HepG2 (cell line): Measurements from ENCODE around the gene KIAA1328. TPM values are rescaled to one million over a fixed set of nuclear protein-coding genes. Genes with fewer than 3 reads are reported as not detected.
A peak's percentile ranks its signal among the peaks of the same experiment; 100 is the strongest.

Source experiments
- CCAR2 ChIP-seq: fragments of 200-400 bp; formaldehyde crosslinking; optimal IDR thresholded peaks from 2 replicates; pipeline ENCODE3; 2018; ENCODE audit warnings: low read depth, mild to moderate bottlenecking, low read length, moderate library complexity
- CHD2 ChIP-seq: IDR thresholded peaks from 2 replicates; pipeline ENCODE4 v1.6.1; 2011; ENCODE audit warnings: low read depth, low read length, improper control_type of control experiment
- FOSL1 ChIP-seq: sonication (generic); formaldehyde crosslinking; IDR thresholded peaks from 2 replicates; pipeline ENCODE4 v1.9.0; 2021; ENCODE audit warnings: missing genetic modification reagents, borderline replicate concordance
- GPN1 ChIP-seq: sonication (generic); formaldehyde crosslinking; IDR thresholded peaks from 2 replicates; pipeline ENCODE4 v1.5.1; 2020; ENCODE audit warnings: missing genetic modification reagents, borderline replicate concordance
- HDAC1 ChIP-seq: sonication (generic); formaldehyde crosslinking; IDR thresholded peaks from 2 replicates; pipeline ENCODE4 v1.5.1; 2020; ENCODE audit warnings: mild to moderate bottlenecking, missing genetic modification reagents
- HDAC6 ChIP-seq: fragments of 200-600 bp; sonication (generic); IDR thresholded peaks from 2 replicates; pipeline ENCODE4 v1.7.0; 2017; ENCODE audit warnings: mild to moderate bottlenecking, antibody characterized with exemption, low read length, low read depth
- HHEX ChIP-seq: IDR thresholded peaks from 2 replicates; pipeline ENCODE4 v1.6.1; 2016; ENCODE audit warnings: control low read depth
- HNF4G ChIP-seq, 2 experiments: sonication (generic) in 1 of 2; formaldehyde crosslinking in 1 of 2; IDR thresholded peaks; 2 replicates each; pipeline versions ENCODE4 v1.4.0 to v1.6.1; 2011 to 2020; ENCODE audit warnings: borderline replicate concordance in 2 of 2, low read depth in 2 of 2, mild to moderate bottlenecking in 2 of 2, low read length in 1 of 2, missing genetic modification reagents in 1 of 2, moderate library complexity in 1 of 2
- MIXL1 ChIP-seq: IDR thresholded peaks from 2 replicates; pipeline ENCODE4 v1.6.1; 2016
- MXI1 ChIP-seq: IDR thresholded peaks from 3 replicates; pipeline ENCODE4 v1.6.1; 2012; ENCODE audit warnings: low read depth, low read length, inconsistent platforms, borderline replicate concordance
- PITX1 ChIP-seq: sonication (generic); formaldehyde crosslinking; IDR thresholded peaks from 2 replicates; pipeline ENCODE4 v1.5.1; 2020; ENCODE audit warnings: mild to moderate bottlenecking, missing genetic modification reagents
- PLRG1 ChIP-seq: fragments of 450-650 bp; conservative IDR thresholded peaks from 2 replicates; pipeline ENCODE4 v1.6.1; 2016
- RBM39 ChIP-seq: fragments of 200-400 bp; formaldehyde crosslinking; IDR thresholded peaks from one replicate; pipeline ENCODE4 v1.6.1; 2018; ENCODE audit warnings: antibody characterized with exemption, mild to moderate bottlenecking, low read depth, low read length; ENCODE audit not compliant: poor library complexity, severe bottlenecking
- SETDB1 ChIP-seq: sonication (generic); formaldehyde crosslinking; IDR thresholded peaks from 2 replicates; pipeline ENCODE4 v1.5.1; 2020; ENCODE audit warnings: missing genetic modification reagents, mild to moderate bottlenecking, borderline replicate concordance
- SRSF9 ChIP-seq: fragments of 200-400 bp; formaldehyde crosslinking; IDR thresholded peaks from 2 replicates; pipeline ENCODE4 v1.6.1; 2018; ENCODE audit warnings: borderline replicate concordance, mild to moderate bottlenecking, low read depth, low read length; ENCODE audit not compliant: insufficient read depth, poor library complexity, severe bottlenecking
- ZFP36 ChIP-seq: fragments of 150-350 bp; IDR thresholded peaks from 2 replicates; pipeline ENCODE4 v1.6.1; 2018; ENCODE audit warnings: borderline replicate concordance, low read length, low read depth; ENCODE audit not compliant: partially characterized antibody
- ZNF3 ChIP-seq: IDR thresholded peaks from 2 replicates; pipeline ENCODE4 v1.7.0; 2017; ENCODE audit warnings: inconsistent platforms
- ZNF431 ChIP-seq: sonication (generic); formaldehyde crosslinking; IDR thresholded peaks from 2 replicates; pipeline ENCODE4 v1.9.0; 2022; ENCODE audit warnings: missing genetic modification reagents, low read depth, mild to moderate bottlenecking, borderline replicate concordance
- ZNF530 ChIP-seq: sonication (generic); formaldehyde crosslinking; IDR thresholded peaks from 2 replicates; pipeline ENCODE4 v1.5.0; 2020; ENCODE audit warnings: low read depth, mild to moderate bottlenecking, missing genetic modification reagents
- polyA plus RNA-seq, 8 experiments: library from polyadenylated mRNA; depleted of rRNA in 3 of 8; stranded (reverse) in 7 of 8; unstranded in 1 of 8; fragments of >200 nt; fragmentation: Illumina TruSeq in 4 of 8; extraction: Trizol in 4 of 8; gene quantifications; 2 replicates each; pipeline versions ENCODE4 v1.2.1 to v1.2.3, GENCODE V29; 2011 to 2016; ENCODE audit warnings: low read depth in 4 of 8, missing spikeins in 1 of 8, mixed read lengths in 1 of 8; ENCODE audit not compliant: insufficient read depth in 1 of 8
- total RNA-seq, 5 experiments: library from RNA; depleted of rRNA; stranded (reverse); fragments of >200 nt; fragmentation: Illumina TruSeq; extraction: Trizol; gene quantifications; 2 replicates each; pipeline ENCODE4 v1.2.3, GENCODE V29; 2016; ENCODE audit warnings: low read depth in 1 of 5
- TF ChIP-seq, protein P1 (sequence below): sonication (generic); formaldehyde crosslinking; IDR thresholded peaks from 2 replicates; pipeline ENCODE4 v1.5.1; 2020; ENCODE audit warnings: missing genetic modification reagents, mild to moderate bottlenecking, borderline replicate concordance
- TF ChIP-seq, protein P2 (sequence below): sonication (generic); formaldehyde crosslinking; IDR thresholded peaks from 2 replicates; pipeline ENCODE4 v1.5.0; 2020; ENCODE audit warnings: missing genetic modification reagents, mild to moderate bottlenecking, borderline replicate concordance
- TF ChIP-seq, protein P3 (sequence below): sonication (generic); formaldehyde crosslinking; IDR thresholded peaks from 2 replicates; pipeline ENCODE4 v1.5.1; 2020; ENCODE audit warnings: missing genetic modification reagents, mild to moderate bottlenecking, borderline replicate concordance
- TF ChIP-seq, protein P4 (sequence below): sonication (generic); formaldehyde crosslinking; IDR thresholded peaks from 2 replicates; pipeline ENCODE4 v1.8.1; 2023; ENCODE audit warnings: mild to moderate bottlenecking, missing genetic modification reagents

The KIAA1328 gene
- total and polyA plus RNA-seq, 2 of the 13 experiments (the other 11 are each of a cell fraction or from before 2014, with no cell fraction given): 4.1 to 6.0 TPM

DNA sequence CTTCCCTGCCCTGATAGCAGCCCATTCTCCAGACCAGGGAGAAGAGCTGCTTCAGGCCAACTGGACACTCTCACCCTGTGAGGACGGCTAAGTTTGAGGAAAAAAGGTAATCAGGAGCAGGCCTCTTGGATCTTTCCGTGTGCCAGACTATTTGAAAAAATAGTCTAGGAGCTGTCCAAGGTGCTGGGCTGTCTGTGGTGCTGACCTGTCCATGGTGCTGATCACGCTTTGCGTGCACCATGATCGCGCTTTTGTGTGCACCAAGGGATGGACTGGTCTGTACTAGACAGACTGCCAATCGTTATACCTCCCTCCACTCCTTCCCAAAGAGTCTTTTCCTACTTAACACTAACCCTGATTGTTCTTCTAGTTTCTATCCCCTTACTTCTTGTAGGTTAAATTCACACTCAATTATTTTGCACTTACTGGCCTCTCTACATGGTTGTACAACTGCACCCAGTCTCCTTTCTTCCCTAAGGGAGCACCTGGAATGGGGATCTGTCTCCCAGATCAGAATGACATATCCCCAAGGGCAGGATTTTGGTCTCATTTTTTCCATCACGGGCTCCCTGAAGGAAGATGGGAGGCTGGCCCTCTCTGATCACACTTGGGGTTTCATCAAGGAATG is 441.2 kb downstream of the KIAA1328 start (continued):
- TF ChIP-seq HDAC1: peak; percentile 74
- no peak for TF ChIP-seq RBM39
- peak; percentile 97 for TF ChIP-seq ZNF3
- TF ChIP-seq ZNF431 (CRISPR knock-in tag): peak; percentile 100
- TF ChIP-seq MXI1: peak; percentile 82; the same call in 2 of the 3 replicates
- TF ChIP-seq HDAC6: no peak
- TF ChIP-seq CHD2: no peak
- TF ChIP-seq CCAR2: no peak
- no peak for TF ChIP-seq HNF4G (IDR thresholded peaks at IDR 0.05; ENCODE audit: borderline replicate concordance, low read depth, low read length)
- peak; percentile 94 for TF ChIP-seq HNF4G (CRISPR knock-in tag; IDR thresholded peaks at IDR 0.05; ENCODE audit: borderline replicate concordance, low read depth)
- TF ChIP-seq PITX1 (CRISPR knock-in tag): peak; percentile 97
- TF ChIP-seq PLRG1: no peak
- TF ChIP-seq MIXL1 (CRISPR knock-in tag): peak; percentile 100
- TF ChIP-seq SETDB1: no peak
- TF ChIP-seq GPN1: peak; percentile 99
- no peak for TF ChIP-seq SRSF9
- TF ChIP-seq, protein P1, sequence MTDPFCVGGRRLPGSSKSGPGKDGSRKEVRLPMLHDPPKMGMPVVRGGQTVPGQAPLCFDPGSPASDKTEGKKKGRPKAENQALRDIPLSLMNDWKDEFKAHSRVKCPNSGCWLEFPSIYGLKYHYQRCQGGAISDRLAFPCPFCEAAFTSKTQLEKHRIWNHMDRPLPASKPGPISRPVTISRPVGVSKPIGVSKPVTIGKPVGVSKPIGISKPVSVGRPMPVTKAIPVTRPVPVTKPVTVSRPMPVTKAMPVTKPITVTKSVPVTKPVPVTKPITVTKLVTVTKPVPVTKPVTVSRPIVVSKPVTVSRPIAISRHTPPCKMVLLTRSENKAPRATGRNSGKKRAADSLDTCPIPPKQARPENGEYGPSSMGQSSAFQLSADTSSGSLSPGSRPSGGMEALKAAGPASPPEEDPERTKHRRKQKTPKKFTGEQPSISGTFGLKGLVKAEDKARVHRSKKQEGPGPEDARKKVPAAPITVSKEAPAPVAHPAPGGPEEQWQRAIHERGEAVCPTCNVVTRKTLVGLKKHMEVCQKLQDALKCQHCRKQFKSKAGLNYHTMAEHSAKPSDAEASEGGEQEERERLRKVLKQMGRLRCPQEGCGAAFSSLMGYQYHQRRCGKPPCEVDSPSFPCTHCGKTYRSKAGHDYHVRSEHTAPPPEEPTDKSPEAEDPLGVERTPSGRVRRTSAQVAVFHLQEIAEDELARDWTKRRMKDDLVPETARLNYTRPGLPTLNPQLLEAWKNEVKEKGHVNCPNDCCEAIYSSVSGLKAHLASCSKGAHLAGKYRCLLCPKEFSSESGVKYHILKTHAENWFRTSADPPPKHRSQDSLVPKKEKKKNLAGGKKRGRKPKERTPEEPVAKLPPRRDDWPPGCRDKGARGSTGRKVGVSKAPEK (CRISPR knock-in tag): peak; percentile 94; the same call in 1 of the 2 replicates
- peak; percentile 95 for TF ChIP-seq FOSL1 (CRISPR knock-in tag)
- no peak for TF ChIP-seq ZFP36
- TF ChIP-seq, protein P2, sequence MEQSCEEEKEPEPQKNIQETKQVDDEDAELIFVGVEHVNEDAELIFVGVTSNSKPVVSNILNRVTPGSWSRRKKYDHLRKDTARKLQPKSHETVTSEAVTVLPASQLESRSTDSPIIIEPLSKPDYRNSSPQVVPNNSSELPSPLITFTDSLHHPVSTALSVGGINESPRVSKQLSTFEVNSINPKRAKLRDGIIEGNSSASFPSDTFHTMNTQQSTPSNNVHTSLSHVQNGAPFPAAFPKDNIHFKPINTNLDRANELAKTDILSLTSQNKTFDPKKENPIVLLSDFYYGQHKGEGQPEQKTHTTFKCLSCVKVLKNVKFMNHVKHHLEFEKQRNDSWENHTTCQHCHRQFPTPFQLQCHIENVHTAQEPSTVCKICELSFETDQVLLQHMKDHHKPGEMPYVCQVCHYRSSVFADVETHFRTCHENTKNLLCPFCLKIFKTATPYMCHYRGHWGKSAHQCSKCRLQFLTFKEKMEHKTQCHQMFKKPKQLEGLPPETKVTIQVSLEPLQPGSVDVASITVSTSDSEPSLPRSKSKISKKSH (CRISPR knock-in tag): peak; percentile 99
- TF ChIP-seq HHEX: peak; percentile 88
- TF ChIP-seq, protein P3, sequence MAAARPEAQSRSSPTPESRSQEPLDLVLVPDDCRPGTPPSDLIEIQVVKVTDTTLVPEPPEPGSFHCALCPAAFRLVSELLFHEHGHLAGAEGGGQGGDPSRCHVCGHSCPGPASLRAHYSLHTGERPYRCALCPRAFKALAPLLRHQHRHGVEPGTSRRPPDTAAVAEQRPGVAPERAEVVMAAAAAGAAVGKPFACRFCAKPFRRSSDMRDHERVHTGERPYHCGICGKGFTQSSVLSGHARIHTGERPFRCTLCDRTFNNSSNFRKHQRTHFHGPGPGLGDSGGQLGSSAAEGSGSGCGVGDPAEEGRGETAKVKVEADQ: peak; percentile 100
- TF ChIP-seq, protein P4, sequence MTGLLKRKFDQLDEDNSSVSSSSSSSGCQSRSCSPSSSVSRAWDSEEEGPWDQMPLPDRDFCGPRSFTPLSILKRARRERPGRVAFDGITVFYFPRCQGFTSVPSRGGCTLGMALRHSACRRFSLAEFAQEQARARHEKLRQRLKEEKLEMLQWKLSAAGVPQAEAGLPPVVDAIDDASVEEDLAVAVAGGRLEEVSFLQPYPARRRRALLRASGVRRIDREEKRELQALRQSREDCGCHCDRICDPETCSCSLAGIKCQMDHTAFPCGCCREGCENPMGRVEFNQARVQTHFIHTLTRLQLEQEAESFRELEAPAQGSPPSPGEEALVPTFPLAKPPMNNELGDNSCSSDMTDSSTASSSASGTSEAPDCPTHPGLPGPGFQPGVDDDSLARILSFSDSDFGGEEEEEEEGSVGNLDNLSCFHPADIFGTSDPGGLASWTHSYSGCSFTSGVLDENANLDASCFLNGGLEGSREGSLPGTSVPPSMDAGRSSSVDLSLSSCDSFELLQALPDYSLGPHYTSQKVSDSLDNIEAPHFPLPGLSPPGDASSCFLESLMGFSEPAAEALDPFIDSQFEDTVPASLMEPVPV (CRISPR knock-in tag): peak; percentile 98
- TF ChIP-seq ZNF530 (CRISPR knock-in tag): peak; percentile 99
